Measurements from ENCODE around the gene KCNAB3. TPM values are rescaled to one million over a fixed set of nuclear protein-coding genes. Genes with fewer than 3 reads are reported as not detected.

The KCNAB3 gene
- total RNA-seq, 1 donor from 2014 or later: 6.0 TPM

DNA sequence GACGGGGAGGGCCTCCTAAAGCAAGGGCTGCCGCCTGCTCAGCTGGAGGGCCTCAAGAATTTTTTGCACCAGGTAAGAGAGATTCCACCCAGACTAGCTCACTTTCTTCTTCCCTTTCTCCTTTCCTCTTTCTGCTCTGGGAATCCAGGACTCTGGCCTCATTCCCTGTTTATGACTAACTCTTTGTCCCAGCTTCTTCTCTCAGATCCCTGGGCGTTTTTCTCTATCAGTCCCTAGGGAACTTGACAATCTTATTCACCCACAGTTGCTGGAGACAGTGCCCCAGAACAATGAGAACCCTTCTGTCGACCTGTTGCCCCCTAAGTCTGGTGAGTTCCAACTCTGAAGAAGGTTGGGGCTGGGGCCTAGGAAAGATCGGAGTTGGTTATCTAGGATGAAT, 18.0 kb upstream of the KCNAB3 start:
- Mint-ChIP-seq H3K9me3 (ENCODE audit: low read depth) (no peaks in the 10 kb centered on the region), H3K36me3 (ENCODE audit: insufficient read depth) (peaks cover 28% of the 10 kb centered on the region), H3K27ac (no peak overlapping the region), H3K27me3 (no peaks in the 10 kb centered on the region), H3K4me1 (ENCODE audit: low read depth) (no peaks in the 10 kb centered on the region), H3K4me3 (ENCODE audit: low read depth) (no peak overlapping the region)
- DNase-seq (ENCODE audit: low spot score, unreplicated experiment): no peak
- TF ChIP-seq, protein P1, sequence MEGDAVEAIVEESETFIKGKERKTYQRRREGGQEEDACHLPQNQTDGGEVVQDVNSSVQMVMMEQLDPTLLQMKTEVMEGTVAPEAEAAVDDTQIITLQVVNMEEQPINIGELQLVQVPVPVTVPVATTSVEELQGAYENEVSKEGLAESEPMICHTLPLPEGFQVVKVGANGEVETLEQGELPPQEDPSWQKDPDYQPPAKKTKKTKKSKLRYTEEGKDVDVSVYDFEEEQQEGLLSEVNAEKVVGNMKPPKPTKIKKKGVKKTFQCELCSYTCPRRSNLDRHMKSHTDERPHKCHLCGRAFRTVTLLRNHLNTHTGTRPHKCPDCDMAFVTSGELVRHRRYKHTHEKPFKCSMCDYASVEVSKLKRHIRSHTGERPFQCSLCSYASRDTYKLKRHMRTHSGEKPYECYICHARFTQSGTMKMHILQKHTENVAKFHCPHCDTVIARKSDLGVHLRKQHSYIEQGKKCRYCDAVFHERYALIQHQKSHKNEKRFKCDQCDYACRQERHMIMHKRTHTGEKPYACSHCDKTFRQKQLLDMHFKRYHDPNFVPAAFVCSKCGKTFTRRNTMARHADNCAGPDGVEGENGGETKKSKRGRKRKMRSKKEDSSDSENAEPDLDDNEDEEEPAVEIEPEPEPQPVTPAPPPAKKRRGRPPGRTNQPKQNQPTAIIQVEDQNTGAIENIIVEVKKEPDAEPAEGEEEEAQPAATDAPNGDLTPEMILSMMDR (IDR thresholded peaks at IDR 0.05; ENCODE audit: unreplicated experiment): no peak

DNA sequence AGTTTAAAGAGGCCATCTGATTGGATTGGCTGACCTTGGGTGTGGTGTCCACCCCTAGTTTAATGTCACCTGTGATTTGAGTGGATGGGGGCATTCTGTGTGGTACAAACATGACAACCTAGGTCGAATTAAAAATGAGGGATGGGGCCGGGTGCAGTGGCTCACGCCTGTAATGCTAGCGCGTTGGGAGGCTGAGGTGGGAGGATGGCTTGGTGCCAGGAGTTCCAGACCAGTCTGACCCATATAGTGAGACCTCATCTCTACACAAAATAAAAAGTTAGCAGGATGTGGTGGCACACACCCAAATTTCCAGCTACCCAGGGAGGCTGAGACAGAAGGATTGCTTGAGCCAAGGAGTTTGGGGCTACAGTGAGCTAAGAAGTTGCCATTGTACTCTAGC, 16.8 kb upstream of the KCNAB3 start:
- Mint-ChIP-seq H3K4me3 (ENCODE audit: low read depth) (no peak overlapping the region), H3K27me3 (no peaks in the 10 kb centered on the region), H3K4me1 (ENCODE audit: low read depth) (no peaks in the 10 kb centered on the region), H3K36me3 (ENCODE audit: insufficient read depth) (peaks cover 28% of the 10 kb centered on the region), H3K27ac (no peak overlapping the region), H3K9me3 (ENCODE audit: low read depth) (no peaks in the 10 kb centered on the region)
- no peak for DNase-seq (ENCODE audit: low spot score, unreplicated experiment)
- TF ChIP-seq, protein P1 (IDR thresholded peaks at IDR 0.05; ENCODE audit: unreplicated experiment): no peak

DNA sequence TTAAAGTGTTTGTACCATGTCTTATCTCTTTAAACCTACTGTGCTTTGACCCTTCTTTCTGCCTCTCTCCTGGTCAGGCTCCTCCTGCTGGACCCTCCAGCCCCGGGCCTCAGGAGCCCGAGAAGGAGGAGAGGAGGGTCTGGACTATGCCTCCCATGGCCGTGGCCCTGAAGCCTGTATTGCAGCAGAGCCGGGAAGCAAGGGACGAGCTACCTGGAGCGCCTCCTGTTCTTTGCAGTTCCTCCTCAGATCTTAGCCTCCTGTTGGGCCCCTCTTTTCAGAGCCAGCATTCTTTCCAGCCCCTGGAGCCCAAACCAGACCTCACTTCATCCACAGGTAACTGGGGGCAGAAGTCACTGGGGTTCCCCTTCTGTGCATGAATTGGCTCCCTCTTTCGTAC, 16.0 kb upstream of the KCNAB3 start:
- TF ChIP-seq, protein P1 (IDR thresholded peaks at IDR 0.05; ENCODE audit: unreplicated experiment): no peak
- H3K4me1 Mint-ChIP-seq (ENCODE audit: low read depth): no peaks in the 10 kb centered on the region
- H3K9me3 Mint-ChIP-seq (ENCODE audit: low read depth): no peaks in the 10 kb centered on the region
- peaks cover 29% of the 10 kb centered on the region for H3K36me3 Mint-ChIP-seq (ENCODE audit: insufficient read depth)
- H3K4me3 Mint-ChIP-seq (ENCODE audit: low read depth): no peak overlapping the region
- no peak for DNase-seq (ENCODE audit: low spot score, unreplicated experiment)
- no peaks in the 10 kb centered on the region for H3K27me3 Mint-ChIP-seq
- no peak overlapping the region for H3K27ac Mint-ChIP-seq

DNA sequence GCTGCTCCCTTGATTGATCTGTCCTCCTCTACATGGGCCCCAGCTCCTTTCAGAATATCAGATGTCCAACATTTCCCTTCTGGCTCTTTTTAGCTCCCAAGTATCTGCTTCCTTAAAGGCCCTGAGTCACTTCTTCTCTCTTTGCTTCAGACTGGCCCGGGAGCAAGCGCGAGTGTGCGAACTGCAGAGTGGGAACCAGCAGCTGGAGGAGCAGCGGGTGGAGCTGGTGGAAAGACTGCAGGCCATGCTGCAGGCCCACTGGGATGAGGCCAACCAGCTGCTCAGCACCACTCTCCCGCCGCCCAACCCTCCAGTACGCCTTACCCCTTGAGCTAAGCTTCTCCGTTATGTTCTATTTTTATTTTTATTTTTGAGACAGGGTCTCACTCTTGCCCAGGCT, 14.7 kb upstream of the KCNAB3 start:
- H3K27me3 Mint-ChIP-seq: no peaks in the 10 kb centered on the region
- no peaks in the 10 kb centered on the region for H3K9me3 Mint-ChIP-seq (ENCODE audit: low read depth)
- H3K4me1 Mint-ChIP-seq (ENCODE audit: low read depth): no peaks in the 10 kb centered on the region
- H3K4me3 Mint-ChIP-seq (ENCODE audit: low read depth): no peak overlapping the region
- TF ChIP-seq, protein P1 (IDR thresholded peaks at IDR 0.05; ENCODE audit: unreplicated experiment): no peak
- peaks cover 29% of the 10 kb centered on the region for H3K36me3 Mint-ChIP-seq (ENCODE audit: insufficient read depth)
- no peak overlapping the region for H3K27ac Mint-ChIP-seq
- DNase-seq (ENCODE audit: low spot score, unreplicated experiment): no peak

DNA sequence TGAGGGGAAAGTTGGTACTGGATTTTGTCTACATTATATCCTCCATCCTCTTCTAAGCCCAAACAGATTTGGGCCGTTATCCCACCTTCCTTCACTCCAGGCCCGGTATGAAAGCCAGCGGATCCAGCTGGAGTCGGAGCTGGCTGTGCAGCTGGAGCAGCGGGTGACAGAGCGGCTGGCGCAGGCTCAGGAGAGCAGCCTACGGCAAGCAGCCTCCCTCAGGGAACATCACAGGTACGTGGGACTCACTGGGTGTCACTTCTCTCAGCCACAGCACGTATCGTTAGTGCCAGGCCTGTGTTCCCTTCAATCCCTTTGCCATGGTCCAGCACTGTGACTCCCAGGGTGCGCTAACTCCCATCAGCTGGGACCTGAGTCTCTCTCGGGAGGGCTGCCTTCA, 13.6 kb upstream of the KCNAB3 start:
- no peaks in the 10 kb centered on the region for H3K4me1 Mint-ChIP-seq (ENCODE audit: low read depth)

More for the DNA sequence above, 13.6 kb upstream of the KCNAB3 start:
- DNase-seq (ENCODE audit: low spot score, unreplicated experiment): no peak
- Mint-ChIP-seq H3K27ac (no peak overlapping the region), H3K27me3 (no peaks in the 10 kb centered on the region), H3K36me3 (ENCODE audit: insufficient read depth) (peaks cover 24% of the 10 kb centered on the region), H3K9me3 (ENCODE audit: low read depth) (no peaks in the 10 kb centered on the region), H3K4me3 (ENCODE audit: low read depth) (no peak overlapping the region)
- TF ChIP-seq, protein P1 (IDR thresholded peaks at IDR 0.05; ENCODE audit: unreplicated experiment): no peak

All from progenitor cell of endocrine pancreas (in vitro differentiated cells).